ENCODE results near the gene AGBL1.

Gene AGBL1

DNA sequence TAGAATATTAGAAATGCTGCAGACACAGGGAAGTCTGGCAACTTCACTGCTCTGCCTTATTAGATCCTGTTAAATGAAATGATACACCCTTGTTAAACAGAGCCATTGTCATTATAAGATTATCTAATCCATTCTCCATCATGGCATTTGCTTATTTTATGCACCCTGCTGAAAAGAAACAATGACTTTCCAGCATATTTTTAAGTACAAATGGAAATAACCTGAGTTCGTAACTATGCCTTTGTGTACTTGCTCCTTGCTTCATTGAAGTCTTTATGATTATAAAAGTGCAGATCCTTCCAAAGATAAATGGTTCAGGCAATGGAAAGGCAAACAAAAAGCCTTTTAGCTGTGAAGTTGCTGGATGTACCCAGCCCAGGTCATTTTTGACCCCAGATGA lies 195.7 kb downstream of the AGBL1 start:
- Histone ChIP-seq H3K27ac (replicated peaks) (no peak overlapping the region), H3K4me3 (replicated peaks; ENCODE audit: insufficient read depth, low read length) (no peak overlapping the region), H3K27me3 (ENCODE audit: insufficient read depth, poor library complexity, severe bottlenecking) (no peaks in the 10 kb centered on the region)
- no peak for TF ChIP-seq CTCF (IDR thresholded peaks at IDR 0.05; ENCODE audit: insufficient read depth, low read length)
- no peak for TF ChIP-seq SPI1 (IDR thresholded peaks at IDR 0.05; ENCODE audit: borderline replicate concordance, low read depth)
- TF ChIP-seq GABPA (IDR thresholded peaks at IDR 0.05; ENCODE audit: low read depth) = no peak
- no peak for TF ChIP-seq POLR2AphosphoS5 (IDR thresholded peaks at IDR 0.05; ENCODE audit: low read depth)
- TF ChIP-seq REST (IDR thresholded peaks at IDR 0.05; ENCODE audit: insufficient replicate concordance, low read depth) = no peak
- DNase-seq (ENCODE audit: low read depth in 1 of 2, low spot score in 1 of 2) = no peak

DNA sequence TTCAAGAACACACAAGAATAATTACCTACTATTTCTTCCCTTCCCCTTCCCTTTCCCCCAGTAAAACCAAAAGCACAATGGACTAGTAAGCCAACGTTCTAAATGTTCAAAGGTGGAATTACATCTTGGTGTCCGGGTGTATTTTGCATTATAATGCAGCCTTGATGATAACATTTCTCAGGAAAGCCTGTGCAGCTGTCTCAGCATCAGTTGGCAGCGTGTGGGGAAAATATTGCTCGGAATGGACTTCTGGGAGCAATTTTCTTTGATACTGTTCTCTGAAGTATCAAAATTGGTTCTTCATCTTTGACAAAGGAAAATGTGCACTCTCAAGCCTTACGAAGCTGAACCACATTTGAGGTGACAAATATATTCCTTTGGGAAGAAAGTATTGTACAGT lies 198.9 kb downstream of the AGBL1 start:
- H3K4me3 ChIP-seq (replicated peaks; ENCODE audit: insufficient read depth, low read length) = no peak overlapping the region

DNA sequence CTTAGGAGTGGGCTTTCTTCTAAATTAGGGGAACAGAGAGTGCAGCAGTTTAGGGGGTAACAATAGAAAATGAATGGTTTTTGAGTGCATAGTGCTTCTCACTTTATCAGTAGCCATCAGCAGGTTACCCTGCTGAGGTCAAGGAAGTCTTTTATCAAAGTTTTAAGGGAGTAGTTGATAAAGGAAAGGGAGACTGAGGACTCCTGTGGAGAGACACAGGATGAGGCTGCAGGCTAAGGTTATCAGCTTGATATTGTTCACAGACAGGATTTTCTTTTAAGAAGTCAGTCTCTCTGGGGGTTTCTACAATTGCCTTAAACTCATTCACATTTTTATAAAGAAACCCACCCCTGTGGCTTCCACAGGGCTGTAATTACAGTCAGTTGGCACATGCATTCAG lies 205.0 kb downstream of the AGBL1 start:
- Histone ChIP-seq H3K4me3 (replicated peaks; ENCODE audit: insufficient read depth, low read length) (no peak overlapping the region), H3K27ac (replicated peaks) (no peak overlapping the region), H3K27me3 (ENCODE audit: insufficient read depth, poor library complexity, severe bottlenecking) (no peaks in the 10 kb centered on the region)
- DNase-seq (ENCODE audit: low read depth in 1 of 2, low spot score in 1 of 2) = no peak
- no peak for TF ChIP-seq CTCF (IDR thresholded peaks at IDR 0.05; ENCODE audit: insufficient read depth, low read length)
- no peak for TF ChIP-seq POLR2AphosphoS5 (IDR thresholded peaks at IDR 0.05; ENCODE audit: low read depth)
- no peak for TF ChIP-seq REST (IDR thresholded peaks at IDR 0.05; ENCODE audit: insufficient replicate concordance, low read depth)
- no peak for TF ChIP-seq SPI1 (IDR thresholded peaks at IDR 0.05; ENCODE audit: borderline replicate concordance, low read depth)
- no peak for TF ChIP-seq GABPA (IDR thresholded peaks at IDR 0.05; ENCODE audit: low read depth)

More for the DNA sequence above, 198.9 kb downstream of the AGBL1 start:
- H3K27ac ChIP-seq (replicated peaks) = no peak overlapping the region
- TF ChIP-seq REST (IDR thresholded peaks at IDR 0.05; ENCODE audit: insufficient replicate concordance, low read depth) (no peak), CTCF (IDR thresholded peaks at IDR 0.05; ENCODE audit: insufficient read depth, low read length) (no peak), POLR2AphosphoS5 (IDR thresholded peaks at IDR 0.05; ENCODE audit: low read depth) (no peak), GABPA (IDR thresholded peaks at IDR 0.05; ENCODE audit: low read depth) (no peak)
- H3K27me3 ChIP-seq (ENCODE audit: insufficient read depth, poor library complexity, severe bottlenecking) = no peaks in the 10 kb centered on the region
- DNase-seq (ENCODE audit: low read depth in 1 of 2, low spot score in 1 of 2) = no peak

All from HL-60 (cell line).